ENCODE measurements around the gene ERFL. TPM values are rescaled to one million over a fixed set of nuclear protein-coding genes. Genes with fewer than 3 reads are reported as not detected.
"Not testable (repeated sequence)": the region's sequence is repeated elsewhere in the genome, so short reads cannot be mapped to it uniquely, and the experiment has no call there.

The ERFL gene
- polyA plus RNA-seq, 1 donor: 0.24 TPM

DNA sequence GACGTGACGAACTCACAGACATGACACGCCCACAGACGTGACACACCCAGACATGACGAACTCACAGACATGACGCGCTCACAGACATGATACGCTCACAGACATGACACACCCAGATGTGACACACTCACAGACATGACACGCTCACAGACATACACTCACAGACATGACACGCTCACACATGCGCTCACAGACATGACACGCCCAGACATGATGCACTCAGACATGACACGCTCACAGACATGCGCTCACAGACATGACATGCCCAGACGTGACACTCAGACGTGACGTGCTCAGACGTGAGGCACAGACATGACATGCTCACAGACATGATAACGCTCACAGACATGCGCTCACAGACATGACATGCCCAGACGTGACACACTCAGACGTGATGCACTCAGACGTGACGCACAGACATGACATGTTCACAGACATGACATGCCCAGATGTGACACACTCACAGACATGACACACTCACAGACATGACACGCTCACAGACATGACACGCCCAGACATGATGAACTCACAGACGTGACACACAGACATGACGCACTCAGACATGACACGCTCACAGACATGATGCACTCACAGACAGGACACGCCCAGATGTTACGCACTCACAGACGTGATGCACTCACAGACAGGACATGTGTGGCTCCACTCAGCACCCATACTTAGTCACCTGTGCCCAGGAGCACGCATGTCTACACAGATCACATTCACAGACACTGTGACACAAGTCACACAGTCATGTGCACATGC, 8.1 kb downstream of the ERFL start:
- 100% methylated on average over 1 of the region's 33 CpGs for WGBS (ENCODE audit: insufficient coverage, low lambda C conversion rate)
- no peaks in the 10 kb centered on the region for H3K36me3 ChIP-seq (ENCODE audit: control insufficient read depth, insufficient read depth, low read length)
- H3K9me3 ChIP-seq (ENCODE audit: control insufficient read depth, low read depth, low read length): peaks cover 10% of the 10 kb centered on the region
- peaks cover 95% of the 10 kb centered on the region for H3K27me3 ChIP-seq (ENCODE audit: control insufficient read depth, insufficient read depth, low read length)
- no peak overlapping the region for H3K27ac ChIP-seq (ENCODE audit: low read length)
- DNase-seq: no peak
- peaks cover 5% of the 10 kb centered on the region for H3K4me1 ChIP-seq (ENCODE audit: control insufficient read depth, insufficient read depth, low read length)
- no peak overlapping the region for H3K4me3 ChIP-seq (ENCODE audit: low read length)

DNA sequence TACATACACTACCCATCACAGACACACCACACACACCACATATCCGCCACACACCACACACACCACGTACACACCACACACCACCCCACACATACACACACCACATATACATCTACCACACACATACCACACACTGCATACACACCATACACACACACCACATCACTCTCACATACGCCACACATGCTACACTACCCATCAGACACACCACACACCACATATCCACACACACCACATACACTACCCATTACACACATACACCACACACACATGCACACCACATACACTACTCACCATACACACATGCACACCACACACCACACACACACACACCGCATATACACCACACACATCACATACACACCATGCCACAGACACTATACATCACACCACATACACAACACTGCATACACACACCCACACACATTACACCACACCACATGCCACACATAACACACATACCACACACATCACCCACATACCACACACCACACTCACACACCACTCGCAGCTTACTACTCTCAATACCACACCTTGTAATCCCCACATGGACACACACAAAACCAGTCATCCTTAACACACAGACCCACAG, 9.5 kb downstream of the ERFL start:
- Histone ChIP-seq H3K36me3 (ENCODE audit: control insufficient read depth, insufficient read depth, low read length) (no peaks in the 10 kb centered on the region), H3K27ac (ENCODE audit: low read length) (no peak overlapping the region), H3K9me3 (ENCODE audit: control insufficient read depth, low read depth, low read length) (peaks cover 10% of the 10 kb centered on the region), H3K27me3 (ENCODE audit: control insufficient read depth, insufficient read depth, low read length) (peaks cover 96% of the 10 kb centered on the region), H3K4me3 (ENCODE audit: low read length) (no peak overlapping the region), H3K4me1 (ENCODE audit: control insufficient read depth, insufficient read depth, low read length) (peaks cover 6% of the 10 kb centered on the region)
- no CpG with 5 or more reads among the region's 5 CpGs for WGBS (ENCODE audit: insufficient coverage, low lambda C conversion rate)
- no peak for DNase-seq

DNA sequence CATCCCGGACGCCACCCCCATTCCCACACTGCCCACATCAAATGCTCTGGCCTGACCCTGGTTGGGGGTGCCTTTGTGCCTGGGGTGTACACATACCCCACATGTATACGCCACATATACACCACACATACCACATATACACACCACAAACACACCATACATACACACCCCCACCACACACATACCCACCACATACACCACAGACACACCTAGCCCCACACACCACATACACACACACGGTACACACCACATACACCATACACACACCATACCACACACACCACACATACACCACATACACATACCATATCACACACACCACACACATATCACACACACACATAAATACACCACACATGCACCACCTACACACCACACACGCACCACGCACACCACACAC, 10.2 kb downstream of the ERFL start:
- H3K36me3 ChIP-seq (ENCODE audit: control insufficient read depth, insufficient read depth, low read length): no peaks in the 10 kb centered on the region
- H3K27ac ChIP-seq (ENCODE audit: low read length): no peak overlapping the region
- DNase-seq: no peak
- 100% methylated on average over 1 of the region's 6 CpGs for WGBS (ENCODE audit: insufficient coverage, low lambda C conversion rate)
- H3K9me3 ChIP-seq (ENCODE audit: control insufficient read depth, low read depth, low read length): peaks cover 10% of the 10 kb centered on the region
- H3K4me3 ChIP-seq (ENCODE audit: low read length): no peak overlapping the region
- H3K27me3 ChIP-seq (ENCODE audit: control insufficient read depth, insufficient read depth, low read length): peaks cover 99% of the 10 kb centered on the region
- peaks cover 6% of the 10 kb centered on the region for H3K4me1 ChIP-seq (ENCODE audit: control insufficient read depth, insufficient read depth, low read length)

DNA sequence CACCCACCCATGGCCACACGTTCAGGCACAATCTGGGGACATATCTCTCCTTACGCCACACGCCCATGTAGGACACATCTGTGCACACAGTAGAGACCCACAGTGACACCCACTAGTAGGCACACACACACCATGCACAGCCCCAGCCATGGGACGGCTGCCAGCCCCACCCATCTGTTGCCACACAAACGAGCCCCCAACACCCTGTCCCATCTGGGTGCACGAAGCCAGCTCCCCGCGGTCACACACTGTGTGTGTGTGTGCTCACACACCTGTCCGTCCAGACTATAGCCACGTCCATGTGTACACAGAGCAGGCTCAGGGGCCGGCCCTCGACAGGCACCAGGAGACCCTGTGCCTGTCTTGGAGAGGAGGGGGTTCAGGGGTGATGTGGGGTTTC, 10.6 kb downstream of the ERFL start:
- Histone ChIP-seq H3K27ac (ENCODE audit: low read length) (no peak overlapping the region), H3K4me3 (ENCODE audit: low read length) (no peak overlapping the region), H3K36me3 (ENCODE audit: control insufficient read depth, insufficient read depth, low read length) (no peaks in the 10 kb centered on the region), H3K9me3 (ENCODE audit: control insufficient read depth, low read depth, low read length) (peaks cover 10% of the 10 kb centered on the region), H3K4me1 (ENCODE audit: control insufficient read depth, insufficient read depth, low read length) (peaks cover 6% of the 10 kb centered on the region), H3K27me3 (ENCODE audit: control insufficient read depth, insufficient read depth, low read length) (peaks cover 99% of the 10 kb centered on the region)
- no CpG with 5 or more reads among the region's 12 CpGs for WGBS (ENCODE audit: insufficient coverage, low lambda C conversion rate)
- DNase-seq: no peak

DNA sequence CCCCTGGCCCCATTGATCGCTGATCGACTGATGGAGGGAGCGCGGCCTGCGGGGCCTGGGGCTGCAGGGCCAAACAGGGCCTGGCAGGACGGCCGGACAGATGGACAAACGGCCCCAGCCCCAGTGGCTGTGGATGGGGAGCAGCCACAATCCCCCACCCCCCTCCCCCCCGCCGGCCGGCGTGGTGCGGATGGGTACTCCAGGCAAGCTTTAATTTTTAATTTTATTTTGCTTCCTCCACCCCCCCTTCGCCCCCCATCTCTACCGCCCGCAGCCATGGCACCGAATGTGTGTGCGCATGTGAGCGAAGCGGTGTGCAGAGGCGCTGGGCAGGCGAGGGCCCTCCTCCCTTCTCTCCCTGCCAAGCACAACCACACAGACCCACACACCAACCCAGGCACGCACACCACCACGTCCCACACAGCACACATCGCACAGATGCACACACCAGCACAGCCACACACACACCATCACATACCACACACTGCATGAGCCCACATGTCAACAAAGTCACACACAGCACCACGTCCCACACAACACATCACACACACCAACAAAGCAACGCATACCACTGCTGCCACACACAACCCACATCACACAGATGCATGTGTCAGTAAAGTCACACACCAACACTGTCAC, 12.4 kb downstream of the ERFL start:
- Histone ChIP-seq H3K9me3 (ENCODE audit: control insufficient read depth, low read depth, low read length) (peaks cover 10% of the 10 kb centered on the region), H3K27me3 (ENCODE audit: control insufficient read depth, insufficient read depth, low read length) (peaks cover 99% of the 10 kb centered on the region), H3K4me1 (ENCODE audit: control insufficient read depth, insufficient read depth, low read length) (peaks cover 6% of the 10 kb centered on the region), H3K4me3 (ENCODE audit: low read length) (no peak overlapping the region), H3K27ac (ENCODE audit: low read length) (no peak overlapping the region), H3K36me3 (ENCODE audit: control insufficient read depth, insufficient read depth, low read length) (no peaks in the 10 kb centered on the region)
- DNase-seq: no peak
- no CpG with 5 or more reads among the region's 27 CpGs for WGBS (ENCODE audit: insufficient coverage, low lambda C conversion rate)

DNA sequence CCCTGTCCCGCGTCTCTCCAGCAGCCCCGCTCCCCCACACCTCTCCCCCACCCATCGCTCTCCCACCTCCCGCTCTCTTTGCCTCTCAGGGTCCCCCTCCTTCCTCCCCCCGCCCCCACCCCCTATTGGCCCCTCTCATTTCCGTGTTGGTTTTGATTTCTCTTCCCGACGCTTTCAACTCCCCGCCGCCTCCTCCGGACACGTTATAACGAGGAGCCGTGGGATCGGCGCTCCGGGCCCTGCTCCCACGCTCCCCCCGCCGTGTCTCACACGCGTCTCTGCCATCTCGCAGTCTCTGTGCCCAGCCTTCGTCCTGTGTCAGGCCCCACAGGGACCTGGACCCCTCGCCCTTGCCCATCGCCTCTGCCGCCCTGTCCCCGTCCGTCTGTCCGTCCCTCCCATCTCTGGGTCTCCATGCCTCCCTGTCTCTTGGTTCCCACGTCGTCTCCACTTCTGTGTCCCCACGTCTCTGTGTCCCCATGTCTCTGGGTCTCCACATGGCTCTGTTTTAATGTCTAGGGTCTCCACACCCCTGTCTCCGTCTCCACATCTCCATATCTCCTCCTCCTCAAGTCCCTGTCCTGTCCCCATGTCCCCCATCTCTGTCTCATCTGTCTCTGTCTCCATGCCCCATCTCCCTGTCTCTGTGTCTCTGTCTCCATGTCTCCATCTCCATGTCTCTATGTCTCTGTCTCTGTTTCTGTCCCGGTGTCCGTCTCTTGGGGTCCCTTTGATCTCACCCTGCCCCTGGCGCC, 13.1 kb downstream of the ERFL start:
- no peak for DNase-seq
- no peak overlapping the region for H3K27ac ChIP-seq (ENCODE audit: low read length)
- H3K4me3 ChIP-seq (ENCODE audit: low read length): no peak overlapping the region
- H3K9me3 ChIP-seq (ENCODE audit: control insufficient read depth, low read depth, low read length): peaks cover 10% of the 10 kb centered on the region
- no peaks in the 10 kb centered on the region for H3K36me3 ChIP-seq (ENCODE audit: control insufficient read depth, insufficient read depth, low read length)
- peaks cover 6% of the 10 kb centered on the region for H3K4me1 ChIP-seq (ENCODE audit: control insufficient read depth, insufficient read depth, low read length)
- peaks cover 99% of the 10 kb centered on the region for H3K27me3 ChIP-seq (ENCODE audit: control insufficient read depth, insufficient read depth, low read length)
- 14% methylated on average over 1 of the region's 38 CpGs for WGBS (ENCODE audit: insufficient coverage, low lambda C conversion rate)

DNA sequence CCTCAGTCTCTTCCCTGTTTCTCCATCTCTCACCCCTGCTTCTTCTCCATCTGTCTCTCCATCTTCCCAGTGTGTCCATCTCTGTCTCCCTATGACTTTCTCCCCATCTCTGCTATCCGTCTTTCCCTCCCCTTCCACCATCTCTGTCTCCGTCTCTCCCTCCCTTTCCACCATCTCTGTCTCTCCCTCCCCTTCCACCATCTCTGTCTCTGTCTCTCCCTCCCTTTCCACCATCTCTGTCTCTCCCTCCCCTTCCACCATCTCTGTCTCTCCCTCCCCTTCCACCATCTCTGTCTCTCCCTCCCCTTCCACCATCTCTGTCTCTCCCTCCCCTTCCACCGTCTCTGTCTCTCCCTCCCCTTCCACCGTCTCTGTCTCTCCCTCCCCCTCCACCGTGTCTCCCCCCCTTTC, 13.8 kb downstream of the ERFL start:
- not testable (repeated sequence) for H3K4me3 ChIP-seq (ENCODE audit: low read length); DNase-seq; H3K4me1 ChIP-seq (ENCODE audit: control insufficient read depth, insufficient read depth, low read length); H3K36me3 ChIP-seq (ENCODE audit: control insufficient read depth, insufficient read depth, low read length); H3K9me3 ChIP-seq (ENCODE audit: control insufficient read depth, low read depth, low read length); H3K27ac ChIP-seq (ENCODE audit: low read length)
- H3K27me3 ChIP-seq (ENCODE audit: control insufficient read depth, insufficient read depth, low read length): peaks cover 95% of the 10 kb centered on the region
- 10% methylated on average over 2 of the region's 5 CpGs for WGBS (ENCODE audit: insufficient coverage, low lambda C conversion rate)

DNA sequence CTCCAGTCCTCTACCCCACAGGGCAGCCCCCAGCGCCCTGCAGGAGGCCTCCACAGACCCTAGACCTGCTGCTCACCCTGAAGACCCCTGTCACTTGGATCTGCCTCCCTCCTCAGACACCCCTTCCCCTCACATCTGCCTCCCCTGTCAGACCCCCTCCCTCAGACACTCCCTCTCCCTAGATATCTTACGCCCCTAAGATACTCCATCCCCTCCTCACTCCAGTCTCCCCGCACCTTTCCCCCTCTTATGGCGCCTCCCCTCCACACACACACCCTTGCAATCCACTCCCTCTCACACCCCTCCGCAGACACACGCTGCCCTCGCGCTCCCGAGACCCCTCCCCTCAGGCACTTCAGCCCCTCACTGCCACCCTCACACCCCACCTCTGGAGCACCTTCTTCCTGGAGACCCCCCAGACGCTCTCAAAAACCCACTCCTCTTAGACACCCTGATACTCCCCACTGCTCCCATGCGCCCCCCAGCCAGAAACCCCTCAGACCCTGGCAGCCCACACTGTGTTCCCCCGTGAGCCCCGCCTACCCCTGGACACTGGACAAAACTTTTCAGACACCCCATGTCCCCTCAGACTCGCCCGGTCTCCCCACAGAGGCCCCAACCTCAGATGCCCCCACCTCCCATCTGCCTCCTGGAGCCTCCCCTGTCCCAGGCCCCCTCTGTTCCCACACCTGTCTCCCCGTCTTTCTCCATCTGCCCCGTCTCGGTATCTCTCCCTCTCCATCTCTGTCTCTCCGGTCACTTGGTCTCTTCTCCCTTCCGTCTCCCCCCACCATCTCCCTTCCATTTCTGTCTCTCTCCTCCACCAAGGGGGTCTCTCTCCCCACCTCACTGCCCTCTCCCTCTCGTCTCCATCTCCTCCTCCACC, 14.5 kb downstream of the ERFL start:
- Histone ChIP-seq H3K4me1 (ENCODE audit: control insufficient read depth, insufficient read depth, low read length) (peaks cover 6% of the 10 kb centered on the region), H3K36me3 (ENCODE audit: control insufficient read depth, insufficient read depth, low read length) (no peaks in the 10 kb centered on the region), H3K9me3 (ENCODE audit: control insufficient read depth, low read depth, low read length) (peaks cover 7% of the 10 kb centered on the region), H3K27me3 (ENCODE audit: control insufficient read depth, insufficient read depth, low read length) (peaks cover 89% of the 10 kb centered on the region), H3K4me3 (ENCODE audit: low read length) (no peak overlapping the region), H3K27ac (ENCODE audit: low read length) (no peak overlapping the region)
- 12% methylated on average over 6 of the region's 21 CpGs for WGBS (ENCODE audit: insufficient coverage, low lambda C conversion rate)
- DNase-seq: no peak

DNA sequence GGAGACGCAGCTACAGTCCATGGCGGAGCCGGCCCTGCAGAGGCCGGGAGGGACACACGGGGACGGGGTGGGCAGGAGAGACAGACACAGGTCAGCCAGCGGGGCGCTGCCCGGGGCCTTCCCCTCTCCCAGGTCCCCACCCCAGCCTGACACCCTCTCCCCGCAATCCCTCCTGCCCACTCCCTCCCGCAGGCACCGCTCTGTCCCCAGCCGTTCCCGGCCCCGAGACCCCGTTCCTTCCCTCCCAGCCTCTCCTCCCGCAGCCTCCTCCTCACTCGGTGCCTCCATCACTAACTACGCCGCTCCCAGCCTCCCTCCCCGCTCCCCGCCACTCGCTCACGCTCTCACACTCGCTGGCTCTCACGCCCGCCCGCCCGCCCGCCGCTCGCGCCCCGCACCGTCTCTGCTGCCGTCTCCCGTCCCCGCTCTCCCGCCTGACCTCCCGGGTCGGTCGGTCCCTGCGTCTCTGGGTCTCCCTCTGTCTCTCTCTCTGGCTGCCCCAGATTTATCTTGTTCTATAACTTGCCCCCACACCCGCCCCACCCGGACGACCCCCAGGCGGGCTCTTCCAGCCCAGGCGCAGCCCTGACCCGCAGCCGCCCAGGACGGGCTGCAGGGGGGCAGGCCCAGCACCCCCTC, 15.2 kb downstream of the ERFL start:
- H3K27me3 ChIP-seq (ENCODE audit: control insufficient read depth, insufficient read depth, low read length): peaks cover 82% of the 10 kb centered on the region

More for the DNA sequence above, 15.2 kb downstream of the ERFL start:
- Histone ChIP-seq H3K9me3 (ENCODE audit: control insufficient read depth, low read depth, low read length) (no peaks in the 10 kb centered on the region), H3K4me3 (ENCODE audit: low read length) (no peak overlapping the region), H3K36me3 (ENCODE audit: control insufficient read depth, insufficient read depth, low read length) (peaks cover under 1% of the 10 kb centered on the region), H3K4me1 (ENCODE audit: control insufficient read depth, insufficient read depth, low read length) (peaks cover 6% of the 10 kb centered on the region), H3K27ac (ENCODE audit: low read length) (no peak overlapping the region)
- no peak for DNase-seq
- no CpG with 5 or more reads among the region's 51 CpGs for WGBS (ENCODE audit: insufficient coverage, low lambda C conversion rate)

Data from large intestine (tissue), 3 donors.